Measurements from ENCODE around the gene C22orf23. TPM values are rescaled to one million over a fixed set of nuclear protein-coding genes. Genes with fewer than 3 reads are reported as not detected.

Gene C22orf23
- total and polyA plus RNA-seq, 9 of the 15 experiments (the other 6 are each of a cell fraction or from before 2014, with no cell fraction given): 0.25 to 1.0 (median 0.53) TPM

DNA sequence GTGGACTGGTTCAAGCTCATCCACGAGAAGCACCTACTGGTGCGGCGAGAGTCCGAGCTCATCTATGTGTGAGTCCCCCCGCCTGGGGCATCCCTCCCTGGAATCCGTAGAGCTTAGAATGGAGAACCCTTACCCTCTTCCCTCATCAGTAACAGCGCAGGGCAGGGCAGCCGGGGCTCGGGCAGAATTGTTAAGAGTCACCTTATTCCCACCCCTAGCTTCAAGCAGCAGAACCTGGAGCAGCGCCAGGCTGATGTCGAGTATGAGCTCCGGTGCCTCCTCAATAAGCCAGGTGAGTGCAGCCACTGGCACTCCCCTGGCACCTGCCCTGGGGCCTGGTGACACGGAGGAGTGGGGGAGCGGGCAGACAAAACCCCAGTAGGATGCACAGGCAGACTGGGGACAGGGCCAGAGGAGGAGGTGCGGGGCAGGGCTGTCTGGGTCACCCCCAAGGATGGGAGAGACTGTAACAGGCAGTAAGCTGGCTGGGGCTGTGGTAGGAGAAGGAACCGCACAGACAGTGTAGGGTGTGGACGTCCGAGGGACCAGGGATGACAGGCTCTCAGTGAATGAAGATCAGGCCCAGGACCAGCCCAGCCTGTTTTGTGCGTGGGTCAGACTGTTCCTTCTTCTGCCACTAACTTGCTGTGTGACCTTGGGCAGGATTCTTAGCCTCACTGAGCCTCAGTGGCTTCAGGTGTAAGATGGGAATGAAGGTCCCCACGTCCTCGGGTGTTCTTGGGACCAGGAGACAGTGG lies 20.4 kb downstream of the C22orf23 start:
- DNase-seq (ENCODE audit: extremely low read depth in 1 of 4, low spot score in 3 of 4) (no peak), ATAC-seq (no peak), FAIRE-seq (no peak)
- H3K79me2 ChIP-seq (ENCODE audit: control insufficient read depth, insufficient read depth, low read length): no peaks in the 10 kb centered on the region
- no TSS peak for BruUV-seq (replicated peaks)
- no peaks in the 10 kb centered on the region for H3K9me1 ChIP-seq (ENCODE audit: control insufficient read depth, insufficient read depth, low read length)
- in situ Hi-C loops (cut with MboI): no loop called here
- H3K4me2 ChIP-seq (ENCODE audit: insufficient read depth, low read length): no peak overlapping the region
- CTCF ChIA-PET (ENCODE audit: low intra/inter-chr PET ratio): interaction anchor here (0.5 to 1.4 kb wide), 3 partner anchors 45 to 141 kb away, joined by 3 to 5 read pairs (median 3); no protein-coding TSS in a partner anchor
- H2AFZ ChIP-seq (ENCODE audit: low read depth, low read length): no peak overlapping the region
- H3K4me3 ChIP-seq: no peak overlapping the region
- POLR2A ChIA-PET: interaction anchor here (0.6 to 2.0 kb wide), 3 partner anchors 23 to 69 kb away, joined by 3 to 4 read pairs (median 4); no protein-coding TSS in a partner anchor
- no peaks in the 10 kb centered on the region for H4K20me1 ChIP-seq (replicated peaks; ENCODE audit: control insufficient read depth, insufficient read depth, low read length)
- intact Hi-C loops (cut with micrococcal nuclease): no loop called here
- WGBS (ENCODE audit: insufficient coverage, low coverage, missing lambda C conversion rate): 76% methylated on average over 15 of the region's 21 CpGs
- H3K36me3 ChIP-seq (ENCODE audit: control insufficient read depth, insufficient read depth, low read length): peaks cover 5% of the 10 kb centered on the region; the same call in 1 of the 3 replicates
- H3K9me3 ChIP-seq (replicated peaks; ENCODE audit: control insufficient read depth, insufficient read depth, low read depth, low read length): no peaks in the 10 kb centered on the region
- H3K27me3 ChIP-seq (ENCODE audit: control insufficient read depth in 2 of 2, insufficient read depth in 2 of 2, low read length in 2 of 2): no peaks in the 10 kb centered on the region
- H3K9ac ChIP-seq (ENCODE audit: insufficient read depth in 1 of 2, low read depth in 2 of 2, low read length in 2 of 2): peak overlapping the region in 1 of 2 experiments; percentile 38; a peak in 1 of 4 replicates
- H3K27ac ChIP-seq (ENCODE audit: extremely low read depth, low read depth, low read length): peak overlapping the region; percentile 4; the same call in 1 of the 3 replicates
- H3K4me1 ChIP-seq (replicated peaks in 1 of 2; ENCODE audit: control insufficient read depth in 2 of 2, insufficient read depth in 2 of 2, low read length in 2 of 2): peaks cover 9 to 24% of the 10 kb centered on the region in 2 experiments; a peak in 4 of 5 replicates
- TF ChIP-seq PCBP2 (IDR thresholded peaks at IDR 0.05; ENCODE audit: low read depth, low read length, poor library complexity, severe bottlenecking) (no peak), ZNF324 (CRISPR knock-in tag; IDR thresholded peaks at IDR 0.05) (no peak), ZNF76 (CRISPR knock-in tag; IDR thresholded peaks at IDR 0.05; ENCODE audit: borderline replicate concordance) (no peak), ZNF780A (CRISPR knock-in tag; IDR thresholded peaks at IDR 0.05) (no peak), KHSRP (IDR thresholded peaks at IDR 0.05) (no peak), ZNF77 (CRISPR knock-in tag; IDR thresholded peaks at IDR 0.05) (no peak), GATAD2A (IDR thresholded peaks at IDR 0.05) (no peak), FOXM1 (IDR thresholded peaks at IDR 0.05; ENCODE audit: low read depth) (no peak), FOXM1 (CRISPR knock-in tag; IDR thresholded peaks at IDR 0.05; ENCODE audit: low read depth) (no peak), FOXA3 (CRISPR knock-in tag; conservative IDR thresholded peaks at IDR 0.05 in 1 of 2, IDR thresholded peaks at IDR 0.05 in 1 of 2) (no peak), ZC3H4 (CRISPR knock-in tag; IDR thresholded peaks at IDR 0.05; ENCODE audit: borderline replicate concordance) (no peak), NR2C1 (IDR thresholded peaks at IDR 0.05) (no peak), NR2C1 (tag; IDR thresholded peaks at IDR 0.05) (no peak), EP400 (IDR thresholded peaks at IDR 0.05) (no peak), CHD2 (IDR thresholded peaks at IDR 0.05; ENCODE audit: low read depth, low read length) (no peak)
- TF ChIP-seq, protein P1, sequence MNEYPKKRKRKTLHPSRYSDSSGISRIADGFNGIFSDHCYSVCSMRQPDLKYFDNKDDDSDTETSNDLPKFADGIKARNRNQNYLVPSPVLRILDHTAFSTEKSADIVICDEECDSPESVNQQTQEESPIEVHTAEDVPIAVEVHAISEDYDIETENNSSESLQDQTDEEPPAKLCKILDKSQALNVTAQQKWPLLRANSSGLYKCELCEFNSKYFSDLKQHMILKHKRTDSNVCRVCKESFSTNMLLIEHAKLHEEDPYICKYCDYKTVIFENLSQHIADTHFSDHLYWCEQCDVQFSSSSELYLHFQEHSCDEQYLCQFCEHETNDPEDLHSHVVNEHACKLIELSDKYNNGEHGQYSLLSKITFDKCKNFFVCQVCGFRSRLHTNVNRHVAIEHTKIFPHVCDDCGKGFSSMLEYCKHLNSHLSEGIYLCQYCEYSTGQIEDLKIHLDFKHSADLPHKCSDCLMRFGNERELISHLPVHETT (CRISPR knock-in tag; conservative IDR thresholded peaks at IDR 0.05 in 1 of 2, IDR thresholded peaks at IDR 0.05 in 1 of 2): no peak
- TF ChIP-seq, protein P2, sequence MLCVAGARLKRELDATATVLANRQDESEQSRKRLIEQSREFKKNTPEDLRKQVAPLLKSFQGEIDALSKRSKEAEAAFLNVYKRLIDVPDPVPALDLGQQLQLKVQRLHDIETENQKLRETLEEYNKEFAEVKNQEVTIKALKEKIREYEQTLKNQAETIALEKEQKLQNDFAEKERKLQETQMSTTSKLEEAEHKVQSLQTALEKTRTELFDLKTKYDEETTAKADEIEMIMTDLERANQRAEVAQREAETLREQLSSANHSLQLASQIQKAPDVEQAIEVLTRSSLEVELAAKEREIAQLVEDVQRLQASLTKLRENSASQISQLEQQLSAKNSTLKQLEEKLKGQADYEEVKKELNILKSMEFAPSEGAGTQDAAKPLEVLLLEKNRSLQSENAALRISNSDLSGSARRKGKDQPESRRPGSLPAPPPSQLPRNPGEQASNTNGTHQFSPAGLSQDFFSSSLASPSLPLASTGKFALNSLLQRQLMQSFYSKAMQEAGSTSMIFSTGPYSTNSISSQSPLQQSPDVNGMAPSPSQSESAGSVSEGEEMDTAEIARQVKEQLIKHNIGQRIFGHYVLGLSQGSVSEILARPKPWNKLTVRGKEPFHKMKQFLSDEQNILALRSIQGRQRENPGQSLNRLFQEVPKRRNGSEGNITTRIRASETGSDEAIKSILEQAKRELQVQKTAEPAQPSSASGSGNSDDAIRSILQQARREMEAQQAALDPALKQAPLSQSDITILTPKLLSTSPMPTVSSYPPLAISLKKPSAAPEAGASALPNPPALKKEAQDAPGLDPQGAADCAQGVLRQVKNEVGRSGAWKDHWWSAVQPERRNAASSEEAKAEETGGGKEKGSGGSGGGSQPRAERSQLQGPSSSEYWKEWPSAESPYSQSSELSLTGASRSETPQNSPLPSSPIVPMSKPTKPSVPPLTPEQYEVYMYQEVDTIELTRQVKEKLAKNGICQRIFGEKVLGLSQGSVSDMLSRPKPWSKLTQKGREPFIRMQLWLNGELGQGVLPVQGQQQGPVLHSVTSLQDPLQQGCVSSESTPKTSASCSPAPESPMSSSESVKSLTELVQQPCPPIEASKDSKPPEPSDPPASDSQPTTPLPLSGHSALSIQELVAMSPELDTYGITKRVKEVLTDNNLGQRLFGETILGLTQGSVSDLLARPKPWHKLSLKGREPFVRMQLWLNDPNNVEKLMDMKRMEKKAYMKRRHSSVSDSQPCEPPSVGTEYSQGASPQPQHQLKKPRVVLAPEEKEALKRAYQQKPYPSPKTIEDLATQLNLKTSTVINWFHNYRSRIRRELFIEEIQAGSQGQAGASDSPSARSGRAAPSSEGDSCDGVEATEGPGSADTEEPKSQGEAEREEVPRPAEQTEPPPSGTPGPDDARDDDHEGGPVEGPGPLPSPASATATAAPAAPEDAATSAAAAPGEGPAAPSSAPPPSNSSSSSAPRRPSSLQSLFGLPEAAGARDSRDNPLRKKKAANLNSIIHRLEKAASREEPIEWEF (CRISPR knock-in tag; IDR thresholded peaks at IDR 0.05): no peak

All from K562 (cell line).